H1 (cell line): ENCODE measurements around the gene RAB14. TPM values are rescaled to one million over a fixed set of nuclear protein-coding genes. Genes with fewer than 3 reads are reported as not detected.

Source experiments
- CTCF ChIA-PET: fragments of 300-600 bp; sonication (Branson Sonifier 250); formaldehyde crosslinking; loops from one replicate; lab custom pipeline; 2021; ENCODE audit not compliant: partially characterized antibody; lab: Charles Lee
- POLR2A ChIA-PET: fragments of 300-600 bp; sonication (Branson Sonifier 250); formaldehyde crosslinking; loops from one replicate; lab custom pipeline; 2021; ENCODE audit warnings: inconsistent platforms; ENCODE audit not compliant: partially characterized antibody; lab: Charles Lee
- DNase-seq, 2 experiments: peaks; one replicate each; pipeline versions ENCODE4 v3.0.0 to v3.0.0-alpha.2; 2010 to 2022; ENCODE audit warnings: low spot score in 2 of 2, low read depth in 1 of 2, mixed read lengths in 1 of 2
- FAIRE-seq: peaks from 2 replicates; lab custom pipeline; 2011; peaks lifted over from hg19 to GRCh38; lab: Jason Lieb, UNC
- H2AFZ ChIP-seq: 2 replicates; pipeline ENCODE4 v1.8.1; 2012; ENCODE audit warnings: low read length, inconsistent platforms
- H2AK5ac ChIP-seq: 2 replicates; pipeline ENCODE4 v1.6.1; 2013; ENCODE audit warnings: low read depth, low read length
- H2BK120ac ChIP-seq: replicated peaks from 2 replicates; pipeline ENCODE3; 2013; ENCODE audit warnings: low read depth, low read length, inconsistent platforms
- H2BK12ac ChIP-seq: 2 replicates; pipeline ENCODE4 v1.6.1; 2013; ENCODE audit warnings: low read depth, low read length
- H2BK15ac ChIP-seq: 2 replicates; pipeline ENCODE4 v1.6.1; 2013; ENCODE audit warnings: low read length
- H2BK20ac ChIP-seq: 2 replicates; pipeline ENCODE4 v1.6.1; 2013; ENCODE audit warnings: low read length
- H2BK5ac ChIP-seq: 2 replicates; pipeline ENCODE4 v1.6.1; 2013; ENCODE audit warnings: low read depth, low read length
- H3K14ac ChIP-seq: 2 replicates; pipeline ENCODE4 v1.6.1; 2013; ENCODE audit warnings: inconsistent platforms; ENCODE audit not compliant: insufficient read length
- H3K18ac ChIP-seq: 2 replicates; pipeline ENCODE4 v1.6.1; 2013; ENCODE audit warnings: low read length; ENCODE audit errors: extremely low read depth
- H3K23ac ChIP-seq: 2 replicates; pipeline ENCODE4 v1.6.1; 2013; ENCODE audit warnings: inconsistent platforms; ENCODE audit not compliant: insufficient read length
- H3K23me2 ChIP-seq: 2 replicates; pipeline ENCODE4 v1.6.1; 2013; ENCODE audit warnings: low read depth, low read length
- H3K27ac ChIP-seq: 2 replicates; pipeline ENCODE4 v1.6.1; 2011; ENCODE audit warnings: low read depth, low read length, inconsistent platforms
- H3K27me3 ChIP-seq, 4 experiments: replicated peaks in 1 of 4; 1 replicate in 1 of 4; 2 replicates in 3 of 4; pipeline versions ENCODE4 v1.6.1 to v1.8.1; 2011 to 2013; ENCODE audit warnings: low read length in 3 of 4, mild to moderate bottlenecking in 3 of 4, inconsistent platforms in 2 of 4, mixed read lengths in 2 of 4, moderate library complexity in 1 of 4; ENCODE audit not compliant: control insufficient read depth in 3 of 4, insufficient read depth in 3 of 4; ENCODE audit errors: extremely low read depth in 1 of 4
- H3K36me3 ChIP-seq, 4 experiments: 2 replicates each; pipeline versions ENCODE4 v1.6.1 to v1.8.1; 2011 to 2013; ENCODE audit warnings: mild to moderate bottlenecking in 4 of 4, low read length in 3 of 4, moderate library complexity in 2 of 4, control low read depth in 1 of 4, inconsistent platforms in 1 of 4; ENCODE audit not compliant: insufficient read depth in 4 of 4, control insufficient read depth in 2 of 4
- H3K4ac ChIP-seq: replicated peaks from 2 replicates; pipeline ENCODE3; 2013; ENCODE audit warnings: low read length, low read depth, mixed read lengths, inconsistent platforms; ENCODE audit not compliant: insufficient read length
- H3K4me1 ChIP-seq, 4 experiments: replicated peaks in 1 of 4; 1 replicate in 1 of 4; 2 replicates in 3 of 4; pipeline versions ENCODE4 v1.6.1 to v1.8.1; 2011 to 2013; ENCODE audit warnings: low read length in 3 of 4, inconsistent platforms in 2 of 4, mixed read lengths in 1 of 4; ENCODE audit not compliant: insufficient read depth in 4 of 4, control insufficient read depth in 3 of 4
- H3K4me2 ChIP-seq, 2 experiments: 2 replicates each; pipeline versions ENCODE4 v1.6.1 to v1.8.1; 2011 to 2013; ENCODE audit warnings: low read depth in 2 of 2, low read length in 2 of 2, control low read depth in 1 of 2, inconsistent platforms in 1 of 2, mild to moderate bottlenecking in 1 of 2; ENCODE audit not compliant: insufficient read depth in 1 of 2
- H3K4me3 ChIP-seq, 4 experiments: fragments of 200-600, 300-600 bp in 1 of 4; sonication (generic), shearing (Covaris generic), sonication (Bioruptor Twin) in 1 of 4; 2 replicates each; pipeline versions ENCODE4 v1.5.1 to v1.8.1; 2011 to 2016; ENCODE audit warnings: low read length in 4 of 4, low read depth in 3 of 4, control low read depth in 2 of 4, inconsistent platforms in 2 of 4, mild to moderate bottlenecking in 2 of 4, mixed read lengths in 1 of 4, moderate library complexity in 1 of 4; ENCODE audit not compliant: insufficient read depth in 2 of 4; ENCODE audit errors: extremely low read depth in 1 of 4
- H3K56ac ChIP-seq: replicated peaks from 2 replicates; pipeline ENCODE3; 2013; ENCODE audit warnings: low read depth, mild to moderate bottlenecking, mixed read lengths, low read length, inconsistent platforms; ENCODE audit not compliant: insufficient read length
- H3K79me1 ChIP-seq: 2 replicates; pipeline ENCODE4 v1.6.1; 2013; ENCODE audit warnings: low read depth, low read length, control low read depth
- H3K79me2 ChIP-seq, 2 experiments: 2 replicates each; pipeline versions ENCODE4 v1.6.1 to v1.8.1; 2012 to 2013; ENCODE audit warnings: low read length in 2 of 2, mild to moderate bottlenecking in 2 of 2, inconsistent platforms in 1 of 2; ENCODE audit not compliant: insufficient read depth in 2 of 2, control insufficient read depth in 1 of 2
- H3K9ac ChIP-seq, 4 experiments: replicated peaks in 1 of 4; 1 replicate in 1 of 4; 2 replicates in 3 of 4; pipeline versions ENCODE4 v1.6.1 to v1.8.1; 2011 to 2013; ENCODE audit warnings: low read depth in 3 of 4, low read length in 3 of 4, control low read depth in 2 of 4, mild to moderate bottlenecking in 2 of 4, moderate library complexity in 2 of 4, inconsistent platforms in 1 of 4; ENCODE audit errors: extremely low read depth in 1 of 4
- H3K9me3 ChIP-seq, 2 experiments: 2 replicates each; pipeline versions ENCODE4 v1.6.1 to v1.8.1; 2012 to 2013; ENCODE audit warnings: mild to moderate bottlenecking in 2 of 2, moderate library complexity in 2 of 2, control low read depth in 1 of 2, inconsistent platforms in 1 of 2, low read depth in 1 of 2, low read length in 1 of 2, mixed read lengths in 1 of 2; ENCODE audit not compliant: insufficient read depth in 2 of 2
- H4K20me1 ChIP-seq, 2 experiments: replicated peaks in 1 of 2; 2 replicates each; pipeline versions ENCODE3 to v1.8.1; 2011 to 2013; ENCODE audit warnings: inconsistent platforms in 2 of 2, low read length in 2 of 2, mild to moderate bottlenecking in 1 of 2; ENCODE audit not compliant: insufficient read depth in 2 of 2, control insufficient read depth in 1 of 2
- H4K5ac ChIP-seq: 2 replicates; pipeline ENCODE4 v1.6.1; 2013; ENCODE audit warnings: low read length, low read depth, mixed read lengths, inconsistent platforms; ENCODE audit not compliant: insufficient read length
- H4K8ac ChIP-seq: 2 replicates; pipeline ENCODE4 v1.8.0; 2013; ENCODE audit warnings: mild to moderate bottlenecking, moderate library complexity, low read length, inconsistent platforms; ENCODE audit not compliant: insufficient read depth; ENCODE audit errors: extremely low read depth
- H4K91ac ChIP-seq: replicated peaks from 2 replicates; pipeline ENCODE3; 2013; ENCODE audit warnings: low read length, mixed read lengths, inconsistent platforms; ENCODE audit not compliant: insufficient read length
- GABPA ChIP-seq: IDR thresholded peaks from 2 replicates; pipeline ENCODE4 v1.6.1; 2011; ENCODE audit warnings: mild to moderate bottlenecking, low read length, moderate library complexity, borderline replicate concordance; ENCODE audit not compliant: insufficient read depth
- KDM5A ChIP-seq: fragments of 200-600 bp; IDR thresholded peaks from 2 replicates; pipeline ENCODE4 v1.7.1; 2012; ENCODE audit warnings: mild to moderate bottlenecking, low read length, inconsistent platforms, mixed read lengths
- RNF2 ChIP-seq: fragments of 200-900, 300-1000 bp; sonication (generic); IDR thresholded peaks from 2 replicates; pipeline ENCODE4 v1.7.1; 2016; ENCODE audit warnings: borderline replicate concordance, low read depth, mild to moderate bottlenecking, antibody characterized with exemption, low read length; ENCODE audit not compliant: poor library complexity, severe bottlenecking; ENCODE audit errors: missing control alignments
- SP1 ChIP-seq: IDR thresholded peaks from 2 replicates; pipeline ENCODE4 v1.6.1; 2011; ENCODE audit warnings: low read depth, low read length
- ZNF274 ChIP-seq: IDR thresholded peaks from 2 replicates; pipeline ENCODE4 v1.7.0; 2012; ENCODE audit warnings: low read length, borderline replicate concordance; ENCODE audit errors: extremely low read depth
- WGBS, 2 experiments: shearing (Covaris generic) in 1 of 2; methylation state at CpG; one replicate each; pipeline versions ENCODE4 v1.1.6 to v1.1.7; 2013 to 2015; ENCODE audit warnings: low lambda C conversion rate in 2 of 2, mixed read lengths in 2 of 2, inconsistent platforms in 1 of 2, low coverage in 1 of 2, missing lambda C conversion rate in 1 of 2; ENCODE audit not compliant: insufficient replicate concordance in 2 of 2, insufficient coverage in 1 of 2, insufficient read length in 1 of 2; ENCODE audit errors: extremely low coverage in 1 of 2, missing lambda C conversion rate in 1 of 2; 5-methylcytosine and 5-hydroxymethylcytosine counted together
- polyA plus RNA-seq, 7 experiments: library from polyadenylated mRNA; depleted of rRNA in 3 of 7; stranded (reverse) in 5 of 7; unstranded in 2 of 7; fragments of >200 nt in 5 of 7; fragments of 200-250 nt in 2 of 7; gene quantifications; 1 replicate in 5 of 7; 2 replicates in 1 of 7; 4 replicates in 1 of 7; pipeline versions ENCODE4 v1.2.1 to v1.2.3, GENCODE V29; 2011 to 2013; ENCODE audit warnings: missing spikeins in 2 of 7, mixed read lengths in 2 of 7
- total RNA-seq: library from RNA; stranded (reverse); fragmentation: NEBNext Ultra II Directional; extraction: Animal tissue kit (Norgen Biotek cat#: 25700); gene quantifications from 2 replicates; pipeline ENCODE4 v1.2.1, GENCODE V29; 2021

RAB14 gene
- total and polyA plus RNA-seq, 2 of the 8 experiments (the other 6 are each of a cell fraction or from before 2014, with no cell fraction given), result 9.1 to 44.8 TPM

GRCh38 chr9:121179930-121180681 lies 21.6 kb downstream of the RAB14 start:
- Histone ChIP-seq H2AK5ac (no peak overlapping the region), H3K79me1 (no peaks in the 10 kb centered on the region), H3K23ac (no peak overlapping the region), H3K27ac (no peak overlapping the region), H4K91ac (no peak overlapping the region), H3K36me3 (peaks cover 0 to 35% (median 3%) of the 10 kb centered on the region in 4 experiments; a peak in 4 of 8 replicates), H3K56ac (no peak overlapping the region), H2BK120ac (no peak overlapping the region), H3K79me2 (no peaks in the 10 kb centered on the region), H3K27me3 (no peaks in the 10 kb centered on the region), H4K20me1 (no peaks in the 10 kb centered on the region), H3K23me2 (no peaks in the 10 kb centered on the region), H3K4me3 (no peak overlapping the region), H4K5ac (no peak overlapping the region), H3K4me1 (no peaks in the 10 kb centered on the region), H2BK15ac (no peak overlapping the region), H3K4ac (no peak overlapping the region), H3K4me2 (no peak overlapping the region), H3K9ac (no peak overlapping the region), H2AFZ (no peak overlapping the region), H3K18ac (no peak overlapping the region), H2BK5ac (no peak overlapping the region), H3K14ac (no peak overlapping the region), H2BK20ac (no peak overlapping the region), H4K8ac (no peak overlapping the region), H2BK12ac (no peak overlapping the region), H3K9me3 (no peaks in the 10 kb centered on the region)
- TF ChIP-seq RNF2, result no peak
- no peak for TF ChIP-seq GABPA
- no peak for TF ChIP-seq KDM5A
- no peak for TF ChIP-seq SP1
- TF ChIP-seq ZNF274, result no peak
- DNase-seq (no peak), FAIRE-seq (no peak)
- POLR2A ChIA-PET, result no interaction called here
- CTCF ChIA-PET, result interaction anchor here (0.8 to 1.9 kb wide), 3 partner anchors 9 to 34 kb away, joined by 3 to 7 read pairs (median 3); no protein-coding TSS in a partner anchor
- 82% methylated on average over 3 of the region's 3 CpGs; no CpG with 5 or more reads in 1 of the 2 experiments for WGBS, 2 experiments
